ENCODE results near the gene RPS29.

The RPS29 gene

GRCh38 chr14:49594347-49595091, 8.3 kb upstream of the RPS29 start:
- DNase-seq = no peak

- no peak for DNase-seq
These were observed 6.8 kb upstream of the RPS29 start for GRCh38 chr14:49593016-49593415.

- no peak for DNase-seq
These were observed 3.2 kb upstream of the RPS29 start for GRCh38 chr14:49589387-49589786.

- peak; percentile 87 for DNase-seq
These were observed 687 bp upstream of the RPS29 start for GRCh38 chr14:49586673-49587460.

GRCh38 chr14:49584981-49585640, 1.1 kb downstream of the RPS29 start:
- peak; percentile 47 for DNase-seq

GRCh38 chr14:49584058-49584457, 2.1 kb downstream of the RPS29 start:
- DNase-seq = no peak

GRCh38 chr14:49583629-49584028, 2.6 kb downstream of the RPS29 start:
- DNase-seq = no peak

GRCh38 chr14:49582113-49582977, 3.8 kb downstream of the RPS29 start:
- DNase-seq = no peak

GRCh38 chr14:49581209-49582112, 4.7 kb downstream of the RPS29 start:
- DNase-seq = no peak

GRCh38 chr14:49579841-49580240, 6.3 kb downstream of the RPS29 start:
- no peak for DNase-seq

- DNase-seq = no peak
These were observed 8.0 kb downstream of the RPS29 start for GRCh38 chr14:49578141-49578540.

GRCh38 chr14:49574038-49574437, 12.1 kb downstream of the RPS29 start:
- no peak for DNase-seq

- no peak for DNase-seq
These were observed 16.9 kb downstream of the RPS29 start for GRCh38 chr14:49569281-49569680.

GRCh38 chr14:49566714-49567113, 19.5 kb downstream of the RPS29 start:
- no peak for DNase-seq

- no peak for DNase-seq
These were observed 26.0 kb downstream of the RPS29 start for GRCh38 chr14:49559979-49560768.

- DNase-seq = no peak
These were observed 32.3 kb downstream of the RPS29 start for GRCh38 chr14:49553892-49554291.

- no peak for DNase-seq
These were observed 33.1 kb downstream of the RPS29 start for GRCh38 chr14:49553106-49553505.

GRCh38 chr14:49551569-49551968, 34.6 kb downstream of the RPS29 start:
- no peak for DNase-seq

- DNase-seq = no peak
These were observed 35.6 kb downstream of the RPS29 start for GRCh38 chr14:49550286-49551184.

- DNase-seq = no peak
These were observed 36.3 kb downstream of the RPS29 start for GRCh38 chr14:49549881-49550280.
